ENCODE data around the gene C1orf167. TPM values are rescaled to one million over a fixed set of nuclear protein-coding genes. Genes with fewer than 3 reads are reported as not detected.

Gene C1orf167
- total and polyA plus RNA-seq, 10 of the 15 experiments (the other 5 are each of a cell fraction or from before 2014, with no cell fraction given), result 0.17 to 0.31 TPM; not detected in 8

DNA sequence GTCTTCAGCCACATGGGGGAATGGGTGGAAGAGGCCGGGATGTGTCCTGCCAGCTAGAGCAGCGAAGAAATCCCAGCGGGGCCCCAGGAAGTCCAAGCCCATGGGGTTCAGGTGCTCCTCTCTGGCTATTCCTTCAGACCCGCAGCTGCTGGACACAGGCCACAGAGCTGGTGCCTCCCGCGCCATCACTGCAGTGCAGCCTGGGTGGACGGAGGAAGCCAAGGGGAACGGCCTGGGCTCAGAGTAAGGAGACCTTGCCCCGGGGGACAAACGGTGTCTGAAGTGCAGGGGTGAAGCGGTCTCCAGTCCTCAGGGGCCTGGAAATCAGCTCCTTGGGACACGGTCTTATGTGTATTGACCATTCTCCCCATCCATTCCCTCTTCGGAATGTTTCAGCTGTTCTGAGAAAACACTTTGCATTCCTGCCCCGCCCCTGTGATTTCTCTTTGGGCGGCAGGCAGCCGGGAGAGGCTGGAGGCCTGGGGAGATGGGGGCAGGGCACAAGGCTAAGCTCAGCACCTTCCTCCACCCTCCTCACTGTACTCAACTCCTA is 25.3 kb downstream of the C1orf167 start:
- ATAC-seq (no peak), DNase-seq (ENCODE audit: low read depth, low spot score) (no peak), FAIRE-seq (no peak)
- no peaks in the 10 kb centered on the region for H3K27me3 ChIP-seq (replicated peaks in 1 of 2; ENCODE audit: control insufficient read depth in 2 of 2, insufficient read depth in 2 of 2, low read length in 1 of 2)
- ChIA-PET RAD21 (ENCODE audit: unreplicated experiment) (interaction anchor here (0.6 kb wide), 1 partner anchor 123 kb away, joined by 4 read pairs; the partner anchor contains the start of gene FBXO6), SMC1A (ENCODE audit: uncharacterized antibody, unreplicated experiment) (no interaction called here), POLR2A (no interaction called here), CTCF (interaction anchor here (1.6 to 4.9 kb wide), 2 partner anchors 10 to 28 kb away, joined by 3 to 24 read pairs; no protein-coding TSS in a partner anchor)
- 73% methylated on average over 16 of the region's 16 CpGs for WGBS (ENCODE audit: insufficient coverage, insufficient replicate concordance, low lambda C conversion rate, missing lambda C conversion rate)
- no peak overlapping the region for H3K9ac ChIP-seq (ENCODE audit: control insufficient read depth, insufficient read depth, low read length)
- no peaks in the 10 kb centered on the region for H3K36me3 ChIP-seq (ENCODE audit: control insufficient read depth in 2 of 2, insufficient read depth in 2 of 2, low read length in 1 of 2)
- in situ Hi-C loops (cut with MboI), result no loop called here
- peaks cover 4% of the 10 kb centered on the region; the same call in 1 of the 2 replicates for H3K4me1 ChIP-seq (ENCODE audit: control insufficient read depth, insufficient read depth, low read length)
- no TSS peak for BruUV-seq (replicated peaks)
- H3K4me2 ChIP-seq (ENCODE audit: control insufficient read depth, insufficient read depth), result no peak overlapping the region
- H3K79me2 ChIP-seq (ENCODE audit: control insufficient read depth, insufficient read depth, low read length), result no peaks in the 10 kb centered on the region
- H4K20me1 ChIP-seq (ENCODE audit: control insufficient read depth, insufficient read depth), result no peaks in the 10 kb centered on the region
- no peak overlapping the region for H3K27ac ChIP-seq (ENCODE audit: control insufficient read depth, insufficient read depth)
- intact Hi-C loops (cut with micrococcal nuclease; ENCODE audit: unreplicated experiment), result loop anchor here (5.0 kb wide), 1 partner anchor 105 kb away; no protein-coding TSS in a partner anchor
- TF ChIP-seq EGR1 (IDR thresholded peaks at IDR 0.05; ENCODE audit: borderline replicate concordance in 1 of 2, low read depth in 2 of 2, low read length in 2 of 2), result no peak
- TF ChIP-seq NFXL1 (IDR thresholded peaks at IDR 0.05; ENCODE audit: borderline replicate concordance), result no peak
- TF ChIP-seq MEF2B (IDR thresholded peaks at IDR 0.05; ENCODE audit: partially characterized antibody, poor library complexity, severe bottlenecking), result no peak
- TF ChIP-seq, protein P1, sequence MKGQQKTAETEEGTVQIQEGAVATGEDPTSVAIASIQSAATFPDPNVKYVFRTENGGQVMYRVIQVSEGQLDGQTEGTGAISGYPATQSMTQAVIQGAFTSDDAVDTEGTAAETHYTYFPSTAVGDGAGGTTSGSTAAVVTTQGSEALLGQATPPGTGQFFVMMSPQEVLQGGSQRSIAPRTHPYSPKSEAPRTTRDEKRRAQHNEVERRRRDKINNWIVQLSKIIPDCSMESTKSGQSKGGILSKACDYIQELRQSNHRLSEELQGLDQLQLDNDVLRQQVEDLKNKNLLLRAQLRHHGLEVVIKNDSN (IDR thresholded peaks at IDR 0.05; ENCODE audit: borderline replicate concordance, extremely low read length, insufficient read depth, low read depth, low read length), result no peak
- TF ChIP-seq IRF3 (IDR thresholded peaks at IDR 0.05), result no peak
- TF ChIP-seq, protein P2, sequence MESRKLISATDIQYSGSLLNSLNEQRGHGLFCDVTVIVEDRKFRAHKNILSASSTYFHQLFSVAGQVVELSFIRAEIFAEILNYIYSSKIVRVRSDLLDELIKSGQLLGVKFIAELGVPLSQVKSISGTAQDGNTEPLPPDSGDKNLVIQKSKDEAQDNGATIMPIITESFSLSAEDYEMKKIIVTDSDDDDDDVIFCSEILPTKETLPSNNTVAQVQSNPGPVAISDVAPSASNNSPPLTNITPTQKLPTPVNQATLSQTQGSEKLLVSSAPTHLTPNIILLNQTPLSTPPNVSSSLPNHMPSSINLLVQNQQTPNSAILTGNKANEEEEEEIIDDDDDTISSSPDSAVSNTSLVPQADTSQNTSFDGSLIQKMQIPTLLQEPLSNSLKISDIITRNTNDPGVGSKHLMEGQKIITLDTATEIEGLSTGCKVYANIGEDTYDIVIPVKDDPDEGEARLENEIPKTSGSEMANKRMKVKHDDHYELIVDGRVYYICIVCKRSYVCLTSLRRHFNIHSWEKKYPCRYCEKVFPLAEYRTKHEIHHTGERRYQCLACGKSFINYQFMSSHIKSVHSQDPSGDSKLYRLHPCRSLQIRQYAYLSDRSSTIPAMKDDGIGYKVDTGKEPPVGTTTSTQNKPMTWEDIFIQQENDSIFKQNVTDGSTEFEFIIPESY (IDR thresholded peaks at IDR 0.05), result no peak
- no peak for TF ChIP-seq CEBPB (IDR thresholded peaks at IDR 0.05; ENCODE audit: borderline replicate concordance in 1 of 2, low read depth in 2 of 2, low read length in 2 of 2)
- TF ChIP-seq IKZF2 (IDR thresholded peaks at IDR 0.05), result no peak
- no peak for TF ChIP-seq ZSCAN29 (IDR thresholded peaks at IDR 0.05)
- TF ChIP-seq BCL11A (IDR thresholded peaks at IDR 0.05; ENCODE audit: low read depth, low read length), result no peak
- no peak for TF ChIP-seq RAD51 (IDR thresholded peaks at IDR 0.05)
- no peak for TF ChIP-seq RB1 (IDR thresholded peaks at IDR 0.05; ENCODE audit: borderline replicate concordance)
- TF ChIP-seq NFYB (IDR thresholded peaks at IDR 0.05; ENCODE audit: insufficient read depth, low read depth, low read length), result no peak
- TF ChIP-seq SMAD5 (IDR thresholded peaks at IDR 0.05; ENCODE audit: low read depth), result no peak
- no peak for TF ChIP-seq GATAD2B (conservative IDR thresholded peaks at IDR 0.05; ENCODE audit: low read depth)
- no peak for TF ChIP-seq CHD4 (IDR thresholded peaks at IDR 0.05)
- no peak for TF ChIP-seq POU2F2 (IDR thresholded peaks at IDR 0.05; ENCODE audit: borderline replicate concordance, low read depth, low read length)
- H2AFZ ChIP-seq (ENCODE audit: control insufficient read depth, low read depth, low read length), result no peak overlapping the region
- H3K4me3 ChIP-seq, result no peak overlapping the region
- no peaks in the 10 kb centered on the region for H3K9me3 ChIP-seq (replicated peaks; ENCODE audit: control insufficient read depth, insufficient read depth, low read length)
